ENCODE results near the gene CHMP5. TPM values are rescaled to one million over a fixed set of nuclear protein-coding genes. Genes with fewer than 3 reads are reported as not detected.

Gene CHMP5
- total RNA-seq, 1 experiment from 2014 or later = 47.6 TPM

- Histone ChIP-seq H4K8ac (replicated peaks; ENCODE audit: insufficient read length, low read depth, low read length) (no peak overlapping the region), H2BK20ac (ENCODE audit: low read depth, low read length, poor library complexity, severe bottlenecking) (no peak overlapping the region), H3K4me1 (ENCODE audit: insufficient read depth, low read length) (no peaks in the 10 kb centered on the region), H3K56ac (ENCODE audit: insufficient read length, low read depth, low read length) (no peak overlapping the region), H2BK15ac (ENCODE audit: low read depth, low read length) (no peak overlapping the region), H4K5ac (ENCODE audit: insufficient read length, low read depth, low read length) (no peak overlapping the region), H2BK12ac (ENCODE audit: insufficient read length, low read depth, low read length) (no peak overlapping the region), H3K14ac (ENCODE audit: insufficient read depth, low read length) (no peak overlapping the region), H4K20me1 (ENCODE audit: control insufficient read depth, insufficient read depth, insufficient read length) (no peaks in the 10 kb centered on the region), H2AFZ (ENCODE audit: low read length) (no peak overlapping the region), H3K27me3 (ENCODE audit: insufficient read depth, low read length) (no peaks in the 10 kb centered on the region), H4K91ac (ENCODE audit: insufficient read length, low read depth, low read length) (no peak overlapping the region), H2BK120ac (ENCODE audit: low read depth, low read length, poor library complexity, severe bottlenecking) (no peak overlapping the region), H3K23ac (ENCODE audit: insufficient read length, low read depth, low read length) (no peak overlapping the region), H3K18ac (ENCODE audit: insufficient read length, low read depth, low read length) (no peak overlapping the region), H3K79me1 (ENCODE audit: insufficient read depth, low read depth, low read length, poor library complexity, severe bottlenecking) (no peaks in the 10 kb centered on the region), H3K4me2 (ENCODE audit: insufficient read depth, insufficient read length, low read length) (no peak overlapping the region), H3K4ac (ENCODE audit: low read depth, low read length) (no peak overlapping the region), H3K27ac (ENCODE audit: insufficient read length, low read depth, low read length) (no peak overlapping the region), H3K79me2 (ENCODE audit: insufficient read depth, low read length) (no peaks in the 10 kb centered on the region), H3T11ph (ENCODE audit: low read length) (no peak overlapping the region), H3K23me2 (ENCODE audit: insufficient read length, low read depth, low read length, poor library complexity, severe bottlenecking) (no peaks in the 10 kb centered on the region), H3K9ac (ENCODE audit: extremely low read depth, insufficient read length, low read length) (no peak overlapping the region), H2AK5ac (ENCODE audit: insufficient read length, low read length) (no peak overlapping the region), H2BK5ac (ENCODE audit: insufficient read length, low read length) (no peak overlapping the region), H3K9me3 (ENCODE audit: control insufficient read depth, low read depth, low read length) (no peaks in the 10 kb centered on the region)
- H3K27me3 Mint-ChIP-seq (ENCODE audit: low read depth) = no peaks in the 10 kb centered on the region
- H3K4me1 Mint-ChIP-seq = no peaks in the 10 kb centered on the region
- no peak for DNase-seq
- no peak overlapping the region for H3K4me3 Mint-ChIP-seq
- no peak overlapping the region for H3K27ac Mint-ChIP-seq
- no peak for TF ChIP-seq CTCF (conservative IDR thresholded peaks at IDR 0.05)
- no peaks in the 10 kb centered on the region for H3K9me3 Mint-ChIP-seq
- peaks cover 20 to 50% (median 39%) of the 10 kb centered on the region in 3 experiments; a peak in 6 of 7 replicates for H3K36me3 Mint-ChIP-seq (ENCODE audit: insufficient read depth in 1 of 3, low read depth in 3 of 3)
- WGBS (ENCODE audit: extremely low coverage, insufficient read length, low lambda C conversion rate) = no CpG with 5 or more reads among the region's 3 CpGs
Measured at GRCh38 chr9:33306037-33306436, 41.2 kb downstream of the CHMP5 start.

Measured in H9 (cell line).